GM12878 (cell line): ENCODE data around the gene OSCP1. TPM values are rescaled to one million over a fixed set of nuclear protein-coding genes. Genes with fewer than 3 reads are reported as not detected.

Source experiments
- ASH2L ChIP-seq: fragments of 300-600, 200-600 bp; sonication (generic); IDR thresholded peaks from 2 replicates; pipeline ENCODE4 v1.6.1; 2017; ENCODE audit warnings: low read depth, mild to moderate bottlenecking, borderline replicate concordance
- BACH1 ChIP-seq: fragments of 450-650 bp; IDR thresholded peaks from 2 replicates; pipeline ENCODE4 v1.6.1; 2017; ENCODE audit warnings: mild to moderate bottlenecking, borderline replicate concordance
- DPF2 ChIP-seq: fragments of 450-650 bp; IDR thresholded peaks from 2 replicates; pipeline ENCODE4 v1.6.1; 2017; ENCODE audit warnings: mild to moderate bottlenecking
- EGR1 ChIP-seq, 2 experiments: IDR thresholded peaks; 1 replicate in 1 of 2; 2 replicates in 1 of 2; pipeline ENCODE4 v1.6.1; 2011 to 2012; ENCODE audit warnings: low read depth in 2 of 2, low read length in 2 of 2, borderline replicate concordance in 1 of 2, mild to moderate bottlenecking in 1 of 2, moderate library complexity in 1 of 2
- EP300 ChIP-seq, 2 experiments: fragments of 150-350 bp in 1 of 2; IDR thresholded peaks; 2 replicates each; pipeline ENCODE4 v1.6.1; 2011 to 2012; ENCODE audit warnings: low read depth in 2 of 2, low read length in 2 of 2, borderline replicate concordance in 1 of 2, improper control_type of control experiment in 1 of 2, inconsistent platforms in 1 of 2; ENCODE audit not compliant: control insufficient read depth in 1 of 2
- ESRRA ChIP-seq: IDR thresholded peaks from 2 replicates; pipeline ENCODE4 v1.6.1; 2012; ENCODE audit warnings: mild to moderate bottlenecking, low read length, improper control_type of control experiment
- MXI1 ChIP-seq: fragments of 150-350 bp; IDR thresholded peaks from 2 replicates; pipeline ENCODE4 v1.6.1; 2011; ENCODE audit warnings: low read depth, mild to moderate bottlenecking, inconsistent platforms, low read length, improper control_type of control experiment
- MYB ChIP-seq: fragments of 150-350 bp; IDR thresholded peaks from 2 replicates; pipeline ENCODE4 v1.6.1; 2014; ENCODE audit warnings: mild to moderate bottlenecking, low read depth, low read length, borderline replicate concordance
- NFYA ChIP-seq: IDR thresholded peaks from 2 replicates; pipeline ENCODE4 v1.6.1; 2011; ENCODE audit warnings: low read depth, mild to moderate bottlenecking, low read length, improper control_type of control experiment, borderline replicate concordance
- NFYB ChIP-seq: IDR thresholded peaks from 2 replicates; pipeline ENCODE4 v1.6.1; 2011; ENCODE audit warnings: low read depth, mild to moderate bottlenecking, low read length, improper control_type of control experiment, moderate library complexity; ENCODE audit not compliant: insufficient read depth
- SMAD5 ChIP-seq: IDR thresholded peaks from 2 replicates; pipeline ENCODE4 v1.6.1; 2016; ENCODE audit warnings: antibody characterized with exemption, low read depth
- SMARCA5 ChIP-seq: fragments of 450-650 bp; IDR thresholded peaks from 2 replicates; pipeline ENCODE4 v1.6.1; 2017; ENCODE audit warnings: mild to moderate bottlenecking
- SUZ12 ChIP-seq: fragments of 200-600 bp; sonication (generic); IDR thresholded peaks from one replicate; pipeline ENCODE4 v1.6.1; 2018; ENCODE audit warnings: antibody characterized with exemption, mild to moderate bottlenecking; ENCODE audit not compliant: unreplicated experiment
- YY1 ChIP-seq: IDR thresholded peaks from 2 replicates; pipeline ENCODE4 v1.6.1; 2011; ENCODE audit warnings: low read depth, mild to moderate bottlenecking, low read length
- ZNF384 ChIP-seq: IDR thresholded peaks from 2 replicates; pipeline ENCODE4 v1.6.1; 2012; ENCODE audit warnings: low read depth, mild to moderate bottlenecking, low read length, improper control_type of control experiment, borderline replicate concordance
- polyA plus RNA-seq, 11 experiments: library from polyadenylated mRNA; depleted of rRNA in 4 of 11; unstranded in 6 of 11; stranded (reverse) in 5 of 11; fragments of >200 nt; fragmentation: Nextera tagmentation in 4 of 11; fragmentation: Illumina TruSeq in 1 of 11; extraction: Ambion mirVana in 4 of 11; extraction: Trizol in 1 of 11; gene quantifications; 1 replicate in 1 of 11; 2 replicates in 10 of 11; pipeline versions ENCODE4 v1.2.1 to v1.2.3, GENCODE V29; 2011 to 2016; ENCODE audit warnings: inconsistent platforms in 2 of 11, missing spikeins in 2 of 11, low read depth in 1 of 11
- total RNA-seq, 4 experiments: library from RNA; depleted of rRNA in 3 of 4; stranded (reverse); fragments of >200 nt in 3 of 4; fragmentation: Illumina TruSeq in 1 of 4; extraction: Trizol in 1 of 4; gene quantifications; 2 replicates each; pipeline versions ENCODE4 v1.2.1 to v1.2.3, GENCODE V29; 2013 to 2021
- TF ChIP-seq, protein P1 (sequence below): IDR thresholded peaks from 2 replicates; pipeline ENCODE4 v1.6.1; 2011; ENCODE audit warnings: borderline replicate concordance, low read depth, mild to moderate bottlenecking, moderate library complexity, mixed read lengths, low read length; ENCODE audit not compliant: insufficient read depth; ENCODE audit errors: extremely low read length
- TF ChIP-seq, protein P2 (sequence below): fragments of 150-350 bp; IDR thresholded peaks from 2 replicates; pipeline ENCODE4 v1.6.1; 2014; ENCODE audit warnings: mild to moderate bottlenecking, low read depth, low read length
- TF ChIP-seq, protein P3 (sequence below): IDR thresholded peaks from 2 replicates; pipeline ENCODE4 v1.6.1; 2011; ENCODE audit warnings: mild to moderate bottlenecking, low read depth, low read length, moderate library complexity; ENCODE audit not compliant: insufficient replicate concordance
- TF ChIP-seq, protein P4 (sequence below): fragments of 450-650 bp; IDR thresholded peaks from 2 replicates; pipeline ENCODE4 v1.6.1; 2018; ENCODE audit warnings: mild to moderate bottlenecking, low read depth, moderate library complexity; ENCODE audit not compliant: partially characterized antibody
- TF ChIP-seq, protein P5 (sequence below): fragments of 450-650 bp; IDR thresholded peaks from 2 replicates; pipeline ENCODE4 v1.6.1; 2016; ENCODE audit warnings: mild to moderate bottlenecking

The OSCP1 gene
- total and polyA plus RNA-seq, 10 of the 15 experiments (the other 5 are each of a cell fraction or from before 2014, with no cell fraction given): 1.8 to 5.9 (median 3.0) TPM

DNA sequence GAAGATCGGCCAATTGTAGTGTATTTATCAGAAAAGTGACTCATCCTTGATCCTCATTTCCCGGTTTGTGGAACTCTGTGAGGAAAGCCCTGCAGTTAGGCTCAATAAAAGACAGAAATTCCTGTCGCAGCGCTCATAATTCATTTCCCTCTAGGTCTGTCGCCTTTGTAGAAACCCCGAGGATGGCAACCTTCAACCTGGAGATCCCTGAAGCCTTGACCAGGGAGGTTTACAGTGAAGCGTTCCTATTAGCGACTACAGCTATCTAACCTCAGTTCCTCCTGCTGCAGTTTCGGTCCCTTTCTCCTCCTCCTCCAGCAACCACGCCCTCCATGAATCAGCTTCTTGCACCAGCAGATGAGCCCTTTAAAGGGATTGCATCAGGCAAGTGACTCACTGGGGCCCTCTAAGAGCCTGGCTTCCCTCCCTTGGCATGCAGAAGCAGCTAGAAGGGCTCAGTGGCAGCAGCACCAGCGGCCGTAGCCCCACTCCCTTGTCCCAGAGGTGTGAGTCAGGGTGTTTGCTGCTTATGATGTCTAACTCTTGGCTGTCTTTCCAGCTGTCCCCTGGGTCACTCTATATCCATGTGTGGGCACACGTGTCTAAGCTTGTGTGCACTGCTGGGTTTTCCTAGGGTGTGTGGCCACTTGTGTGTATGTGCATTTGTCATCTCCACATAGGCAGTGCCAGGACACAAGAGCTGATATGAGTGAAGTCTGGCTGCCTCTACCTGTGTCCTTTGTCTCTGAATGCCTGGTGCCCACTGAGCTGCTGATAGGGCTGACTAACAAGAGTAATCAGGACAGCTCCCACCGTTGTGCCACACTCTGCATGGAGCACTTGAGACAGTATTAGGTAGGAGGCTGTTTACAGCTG lies 63.7 kb downstream of the OSCP1 start (continued):
- TF ChIP-seq NFYA (no peak), YY1 (no peak; the same call in 1 of the 2 replicates), EP300 (IDR thresholded peaks at IDR 0.05; ENCODE audit: borderline replicate concordance in 1 of 2, control insufficient read depth in 1 of 2, low read depth in 2 of 2, low read length in 2 of 2) (peak in 1 of 2 experiments; percentile 60; a peak in 1 of 4 replicates), SUZ12 (no peak), ASH2L (peak; percentile 57; the same call in 1 of the 2 replicates), SMARCA5 (peak; percentile 98), NFYB (no peak), BACH1 (no peak; the same call in none of the 2 replicates), MXI1 (peak; percentile 78), MYB (no peak), ZNF384 (no peak), DPF2 (peak; percentile 74), SMAD5 (no peak; the same call in 1 of the 2 replicates), ESRRA (no peak), EGR1 (IDR thresholded peaks at IDR 0.05; ENCODE audit: borderline replicate concordance in 1 of 2, low read depth in 2 of 2, low read length in 2 of 2) (no peak)
- TF ChIP-seq, protein P1, sequence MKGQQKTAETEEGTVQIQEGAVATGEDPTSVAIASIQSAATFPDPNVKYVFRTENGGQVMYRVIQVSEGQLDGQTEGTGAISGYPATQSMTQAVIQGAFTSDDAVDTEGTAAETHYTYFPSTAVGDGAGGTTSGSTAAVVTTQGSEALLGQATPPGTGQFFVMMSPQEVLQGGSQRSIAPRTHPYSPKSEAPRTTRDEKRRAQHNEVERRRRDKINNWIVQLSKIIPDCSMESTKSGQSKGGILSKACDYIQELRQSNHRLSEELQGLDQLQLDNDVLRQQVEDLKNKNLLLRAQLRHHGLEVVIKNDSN: no peak
- TF ChIP-seq, protein P2, sequence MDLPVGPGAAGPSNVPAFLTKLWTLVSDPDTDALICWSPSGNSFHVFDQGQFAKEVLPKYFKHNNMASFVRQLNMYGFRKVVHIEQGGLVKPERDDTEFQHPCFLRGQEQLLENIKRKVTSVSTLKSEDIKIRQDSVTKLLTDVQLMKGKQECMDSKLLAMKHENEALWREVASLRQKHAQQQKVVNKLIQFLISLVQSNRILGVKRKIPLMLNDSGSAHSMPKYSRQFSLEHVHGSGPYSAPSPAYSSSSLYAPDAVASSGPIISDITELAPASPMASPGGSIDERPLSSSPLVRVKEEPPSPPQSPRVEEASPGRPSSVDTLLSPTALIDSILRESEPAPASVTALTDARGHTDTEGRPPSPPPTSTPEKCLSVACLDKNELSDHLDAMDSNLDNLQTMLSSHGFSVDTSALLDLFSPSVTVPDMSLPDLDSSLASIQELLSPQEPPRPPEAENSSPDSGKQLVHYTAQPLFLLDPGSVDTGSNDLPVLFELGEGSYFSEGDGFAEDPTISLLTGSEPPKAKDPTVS: no peak
- TF ChIP-seq, protein P3, sequence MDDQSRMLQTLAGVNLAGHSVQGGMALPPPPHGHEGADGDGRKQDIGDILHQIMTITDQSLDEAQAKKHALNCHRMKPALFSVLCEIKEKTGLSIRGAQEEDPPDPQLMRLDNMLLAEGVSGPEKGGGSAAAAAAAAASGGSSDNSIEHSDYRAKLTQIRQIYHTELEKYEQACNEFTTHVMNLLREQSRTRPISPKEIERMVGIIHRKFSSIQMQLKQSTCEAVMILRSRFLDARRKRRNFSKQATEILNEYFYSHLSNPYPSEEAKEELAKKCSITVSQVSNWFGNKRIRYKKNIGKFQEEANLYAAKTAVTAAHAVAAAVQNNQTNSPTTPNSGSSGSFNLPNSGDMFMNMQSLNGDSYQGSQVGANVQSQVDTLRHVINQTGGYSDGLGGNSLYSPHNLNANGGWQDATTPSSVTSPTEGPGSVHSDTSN: no peak
- TF ChIP-seq, protein P4, sequence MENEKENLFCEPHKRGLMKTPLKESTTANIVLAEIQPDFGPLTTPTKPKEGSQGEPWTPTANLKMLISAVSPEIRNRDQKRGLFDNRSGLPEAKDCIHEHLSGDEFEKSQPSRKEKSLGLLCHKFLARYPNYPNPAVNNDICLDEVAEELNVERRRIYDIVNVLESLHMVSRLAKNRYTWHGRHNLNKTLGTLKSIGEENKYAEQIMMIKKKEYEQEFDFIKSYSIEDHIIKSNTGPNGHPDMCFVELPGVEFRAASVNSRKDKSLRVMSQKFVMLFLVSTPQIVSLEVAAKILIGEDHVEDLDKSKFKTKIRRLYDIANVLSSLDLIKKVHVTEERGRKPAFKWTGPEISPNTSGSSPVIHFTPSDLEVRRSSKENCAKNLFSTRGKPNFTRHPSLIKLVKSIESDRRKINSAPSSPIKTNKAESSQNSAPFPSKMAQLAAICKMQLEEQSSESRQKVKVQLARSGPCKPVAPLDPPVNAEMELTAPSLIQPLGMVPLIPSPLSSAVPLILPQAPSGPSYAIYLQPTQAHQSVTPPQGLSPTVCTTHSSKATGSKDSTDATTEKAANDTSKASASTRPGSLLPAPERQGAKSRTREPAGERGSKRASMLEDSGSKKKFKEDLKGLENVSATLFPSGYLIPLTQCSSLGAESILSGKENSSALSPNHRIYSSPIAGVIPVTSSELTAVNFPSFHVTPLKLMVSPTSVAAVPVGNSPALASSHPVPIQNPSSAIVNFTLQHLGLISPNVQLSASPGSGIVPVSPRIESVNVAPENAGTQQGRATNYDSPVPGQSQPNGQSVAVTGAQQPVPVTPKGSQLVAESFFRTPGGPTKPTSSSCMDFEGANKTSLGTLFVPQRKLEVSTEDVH: no peak
- TF ChIP-seq, protein P5, sequence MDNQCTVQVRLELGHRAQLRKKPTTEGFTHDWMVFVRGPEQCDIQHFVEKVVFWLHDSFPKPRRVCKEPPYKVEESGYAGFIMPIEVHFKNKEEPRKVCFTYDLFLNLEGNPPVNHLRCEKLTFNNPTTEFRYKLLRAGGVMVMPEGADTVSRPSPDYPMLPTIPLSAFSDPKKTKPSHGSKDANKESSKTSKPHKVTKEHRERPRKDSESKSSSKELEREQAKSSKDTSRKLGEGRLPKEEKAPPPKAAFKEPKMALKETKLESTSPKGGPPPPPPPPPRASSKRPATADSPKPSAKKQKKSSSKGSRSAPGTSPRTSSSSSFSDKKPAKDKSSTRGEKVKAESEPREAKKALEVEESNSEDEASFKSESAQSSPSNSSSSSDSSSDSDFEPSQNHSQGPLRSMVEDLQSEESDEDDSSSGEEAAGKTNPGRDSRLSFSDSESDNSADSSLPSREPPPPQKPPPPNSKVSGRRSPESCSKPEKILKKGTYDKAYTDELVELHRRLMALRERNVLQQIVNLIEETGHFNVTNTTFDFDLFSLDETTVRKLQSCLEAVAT: peak; percentile 44; the same call in 1 of the 2 replicates
